HG02852 (cell line): ENCODE data around the gene SERPINA1.

Experiments
- ATAC-seq: cut with Tn5 transposase; IDR thresholded peaks from one replicate; pipeline ENCODE4 v1.9.1; 2021; ENCODE audit warnings: mild to moderate bottlenecking, moderate library complexity; ENCODE audit not compliant: unreplicated experiment

Gene SERPINA1

GRCh38 chr14:94398182-94398479, 9.7 kb upstream of the SERPINA1 start:
- ATAC-seq, result no peak

DNA sequence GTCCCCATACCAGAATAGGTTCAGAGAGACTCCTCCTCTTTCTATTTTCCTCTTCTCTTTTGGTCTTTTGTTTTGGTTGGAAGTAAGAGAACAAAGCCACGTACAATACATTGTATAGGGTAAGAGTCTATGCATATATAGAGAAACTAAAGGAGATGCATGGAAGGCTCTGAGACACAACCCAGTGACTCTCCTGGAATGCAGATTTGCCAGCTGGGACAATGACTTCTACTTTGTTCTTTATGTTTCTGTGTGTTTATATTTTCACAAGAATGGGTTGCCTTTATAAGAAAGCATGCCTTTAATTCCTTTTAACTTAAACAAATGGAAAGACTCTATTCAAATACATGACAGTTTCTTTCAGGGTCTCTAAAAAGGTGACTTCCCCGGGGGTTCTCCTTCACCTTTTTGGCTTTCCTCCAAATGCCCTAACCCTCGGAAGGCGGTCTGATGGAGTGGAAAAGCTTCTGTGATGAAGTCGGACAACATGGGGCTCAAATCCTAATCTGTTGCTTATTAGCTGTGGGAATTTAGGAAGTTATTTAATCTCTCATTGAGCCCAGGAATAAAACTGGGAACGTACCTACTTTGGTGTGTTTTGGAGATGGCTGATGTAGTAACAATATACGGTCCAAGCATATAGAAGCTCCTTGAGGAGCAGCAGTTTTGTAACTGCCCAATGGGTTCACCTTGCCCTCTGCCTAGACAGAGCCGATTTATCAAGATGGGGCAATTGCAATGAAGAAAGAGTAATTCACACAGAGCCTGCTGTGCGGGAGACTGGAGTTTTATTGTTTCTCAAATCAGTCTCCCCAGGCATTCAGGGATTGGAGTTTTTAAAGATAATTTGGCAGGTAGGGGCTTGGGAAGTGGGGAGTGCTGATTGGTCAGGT, 9.1 kb upstream of the SERPINA1 start:
- no peak for ATAC-seq

DNA sequence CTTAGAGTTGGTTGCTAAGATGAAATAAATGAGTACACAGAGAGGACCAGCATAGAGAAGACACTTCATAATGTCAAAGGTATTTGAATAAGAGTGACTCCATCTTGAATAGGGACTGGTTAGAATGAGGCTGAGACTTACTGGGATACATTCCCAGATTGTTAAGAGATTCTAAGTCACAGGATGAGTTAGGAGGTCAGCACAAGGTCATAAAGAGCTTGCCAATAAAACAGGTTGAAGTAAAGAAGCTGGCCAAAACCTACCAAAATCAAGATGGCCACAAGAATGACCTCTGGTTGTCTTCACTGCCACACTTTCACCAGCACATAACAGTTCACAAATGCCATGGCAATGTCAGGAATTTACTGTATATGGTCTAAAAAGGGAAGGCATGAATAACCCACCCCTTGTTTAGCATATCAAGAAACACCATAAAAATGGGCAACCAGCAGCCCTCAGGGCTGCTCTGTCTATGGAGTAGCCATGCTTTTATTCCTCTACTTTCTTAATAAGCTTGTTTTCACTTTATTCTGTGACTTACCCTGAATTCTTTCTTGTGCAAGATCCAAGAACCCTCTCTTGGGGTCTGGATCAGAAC, 8.3 kb upstream of the SERPINA1 start:
- ATAC-seq, result no peak

- no peak for ATAC-seq
Observed at GRCh38 chr14:94395888-94396574, 7.6 kb upstream of the SERPINA1 start.

DNA sequence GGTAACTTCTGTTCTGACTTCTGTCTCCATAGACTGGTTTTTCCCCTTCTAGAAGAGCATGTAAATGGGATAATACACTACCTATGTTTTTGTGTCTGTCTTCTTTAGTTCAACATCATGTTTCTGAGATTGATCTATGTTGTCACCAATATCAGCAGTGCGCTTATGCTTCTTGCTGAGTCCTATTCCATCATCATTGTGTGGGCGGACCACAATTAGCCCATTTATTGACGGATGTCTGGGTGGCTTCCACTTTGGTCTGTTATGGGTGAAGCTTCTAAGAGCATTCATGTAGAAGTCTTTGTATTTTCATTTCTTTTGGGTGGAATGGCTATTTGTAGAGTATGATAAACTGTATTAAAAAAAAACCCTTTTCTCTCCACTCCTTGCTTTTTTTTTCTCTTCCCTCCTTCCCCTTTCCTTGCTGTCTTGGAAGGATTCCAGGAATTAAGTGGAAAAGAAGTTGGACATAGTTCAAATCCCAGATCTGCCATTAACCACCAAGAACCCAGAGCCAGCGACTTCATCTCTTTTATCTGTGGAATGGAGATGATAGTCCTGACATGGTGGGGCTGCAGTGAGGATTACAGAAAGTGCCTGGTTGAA, 7.0 kb upstream of the SERPINA1 start:
- ATAC-seq, result no peak

DNA sequence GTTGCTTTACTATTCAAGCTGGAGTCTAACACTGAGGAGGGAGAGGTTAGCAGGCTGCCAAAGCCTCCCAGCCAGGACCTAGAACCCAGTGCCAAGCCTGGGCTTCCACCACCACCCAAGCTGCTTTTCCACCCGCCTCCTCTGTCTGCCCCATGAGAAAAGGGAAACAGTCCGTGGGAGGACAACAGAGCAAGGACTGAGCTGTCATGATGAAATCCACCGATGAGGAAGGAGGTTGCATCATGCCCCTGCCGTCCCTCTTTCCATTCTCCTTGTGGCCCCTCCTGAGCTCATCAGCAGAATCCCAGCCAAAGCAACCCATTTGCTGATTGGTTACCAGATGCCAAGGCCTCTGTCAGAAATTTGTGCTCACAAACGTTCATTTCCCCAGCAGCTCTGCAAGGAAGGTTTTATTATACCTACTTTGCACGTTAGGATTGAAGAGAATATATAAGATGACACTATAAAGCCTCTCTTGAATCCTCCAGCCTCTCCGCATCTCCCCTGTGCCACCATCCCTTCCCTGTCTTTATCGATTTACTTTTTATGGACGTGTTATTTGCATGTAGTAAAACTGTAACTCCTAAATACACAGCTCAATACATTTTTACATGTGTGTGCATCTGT, 6.3 kb upstream of the SERPINA1 start:
- ATAC-seq, result no peak

DNA sequence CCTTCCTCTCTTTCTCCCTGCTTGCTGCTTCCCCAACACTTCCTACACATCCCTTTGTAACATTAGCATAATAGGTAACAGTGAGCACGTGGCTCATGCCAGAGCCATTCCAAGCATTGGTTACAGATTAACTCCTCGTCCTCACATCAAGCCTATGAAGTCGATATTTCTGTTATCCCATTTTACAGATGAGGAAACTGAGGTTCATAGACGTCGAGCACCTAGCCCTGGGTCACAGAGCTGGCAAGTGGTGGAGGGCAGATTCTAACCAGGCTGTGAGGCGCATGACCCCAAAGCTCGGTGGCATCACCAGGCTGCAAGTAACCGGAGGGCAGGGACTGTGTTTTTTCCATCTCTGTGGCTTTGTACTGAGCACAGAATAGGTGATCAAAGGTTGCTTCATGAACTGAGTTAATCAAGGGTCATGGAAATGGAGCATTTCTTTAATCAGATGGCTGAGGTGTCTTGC, 5.7 kb upstream of the SERPINA1 start:
- no peak for ATAC-seq

- ATAC-seq, result no peak
Observed at GRCh38 chr14:94393474-94393873, 5.1 kb upstream of the SERPINA1 start.

DNA sequence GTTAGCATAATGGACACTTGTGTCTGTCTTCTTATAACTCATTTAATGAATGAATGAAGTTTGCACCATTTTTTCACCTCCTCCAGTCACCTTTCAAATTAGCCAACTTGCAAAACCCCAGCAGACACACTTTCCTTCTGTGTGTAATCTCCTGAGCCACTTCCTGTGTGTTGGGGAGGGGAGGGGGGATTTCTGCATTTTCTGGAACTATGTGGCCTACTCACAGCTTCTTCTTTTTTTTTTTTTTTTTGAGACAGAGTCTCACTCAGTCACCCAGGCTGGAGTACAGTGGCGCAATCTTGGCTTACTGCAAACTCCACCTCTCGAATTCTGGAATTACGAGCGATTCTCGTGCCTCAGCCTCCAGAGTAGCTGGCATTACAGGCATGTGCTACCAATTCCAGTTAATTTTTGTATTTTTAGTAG, 4.1 kb upstream of the SERPINA1 start:
- no peak for ATAC-seq

DNA sequence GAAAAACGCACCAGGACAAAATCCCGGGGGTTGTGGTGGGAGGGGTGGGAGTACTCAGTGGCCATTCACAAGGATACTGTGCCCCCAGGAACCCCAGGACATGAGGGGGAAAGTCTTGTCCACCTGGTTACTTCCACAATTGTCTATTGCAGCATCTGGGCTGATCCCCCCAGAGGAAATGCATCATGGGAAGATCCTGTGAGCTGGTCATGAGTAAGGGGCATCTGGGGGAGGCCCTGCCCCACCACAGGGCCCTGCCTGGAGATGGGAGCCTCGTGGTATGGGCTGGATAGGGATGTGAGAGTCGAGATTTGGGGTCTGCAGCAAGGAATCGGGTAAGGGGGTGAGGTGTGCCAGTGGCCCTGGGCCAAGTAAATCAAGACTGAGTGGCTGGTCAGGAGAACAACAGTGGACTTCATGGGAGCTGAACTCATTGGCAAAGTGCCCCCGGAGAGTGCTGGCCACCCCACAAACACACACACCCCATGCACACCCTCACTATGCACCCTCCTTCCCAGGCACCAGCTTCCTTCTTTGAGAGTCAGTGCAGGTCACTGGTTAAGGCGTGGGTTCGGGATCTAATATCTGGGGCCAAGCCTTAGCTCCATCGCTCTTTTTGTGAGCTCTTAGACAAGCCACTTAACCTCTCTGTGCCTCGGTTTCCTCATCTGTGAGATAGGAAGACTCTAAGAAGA, 3.0 kb upstream of the SERPINA1 start:
- no peak for ATAC-seq

- no peak for ATAC-seq
Observed at GRCh38 chr14:94390372-94391086, 2.1 kb upstream of the SERPINA1 start.

DNA sequence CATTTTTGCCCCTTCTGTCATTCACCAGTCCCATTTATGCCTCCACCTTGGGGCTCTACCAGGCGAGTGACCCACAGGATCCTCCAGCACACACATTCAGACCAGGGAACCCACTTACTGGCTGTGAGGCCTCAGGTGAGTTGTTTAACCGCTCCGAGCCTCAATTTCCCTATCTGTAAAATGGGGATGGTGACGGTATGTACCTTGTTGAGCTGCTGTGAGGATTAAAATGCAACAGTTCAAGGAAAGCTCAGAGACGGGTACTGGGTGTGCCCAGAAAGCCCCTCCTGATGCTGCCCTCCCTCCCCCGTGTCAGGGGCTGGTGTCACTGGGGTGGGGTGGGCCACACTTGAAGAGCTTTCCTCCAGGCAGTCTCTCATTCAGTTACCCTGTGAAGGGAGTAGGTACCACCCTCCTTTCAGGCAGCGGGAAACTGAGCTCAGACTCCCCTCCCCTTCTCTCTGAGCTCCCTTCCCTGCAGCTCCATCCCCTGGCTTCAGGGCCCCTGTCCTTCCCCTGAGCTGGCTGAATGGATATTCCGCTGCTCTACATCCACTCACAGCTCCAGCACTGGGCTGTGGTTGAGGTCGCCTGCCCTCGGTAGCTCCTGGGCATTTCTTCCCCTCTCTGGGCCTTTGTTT, 1.4 kb upstream of the SERPINA1 start:
- ATAC-seq, result no peak

GRCh38 chr14:94389104-94389469, 685 bp upstream of the SERPINA1 start:
- no peak for ATAC-seq

DNA sequence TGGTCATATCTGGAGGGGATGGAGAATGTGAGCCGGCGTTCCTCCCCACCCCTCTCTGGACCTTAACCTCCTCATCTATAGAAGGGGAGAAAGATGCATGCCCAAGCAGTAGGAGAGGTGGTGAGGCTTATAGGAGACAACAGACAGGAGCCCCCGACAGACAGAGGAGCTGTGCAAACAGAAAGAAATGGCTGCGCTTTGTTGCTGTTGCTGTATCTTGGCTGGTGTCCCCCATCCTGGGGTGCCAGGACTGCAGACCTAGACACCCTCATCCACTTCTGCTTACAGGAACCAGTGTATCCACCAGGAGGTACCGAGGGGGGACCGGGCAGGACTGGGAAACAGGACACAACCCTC, 397 bp downstream of the SERPINA1 start:
- ATAC-seq, result no peak

- no peak for ATAC-seq
Observed at GRCh38 chr14:94387051-94388026, 1.1 kb downstream of the SERPINA1 start.

DNA sequence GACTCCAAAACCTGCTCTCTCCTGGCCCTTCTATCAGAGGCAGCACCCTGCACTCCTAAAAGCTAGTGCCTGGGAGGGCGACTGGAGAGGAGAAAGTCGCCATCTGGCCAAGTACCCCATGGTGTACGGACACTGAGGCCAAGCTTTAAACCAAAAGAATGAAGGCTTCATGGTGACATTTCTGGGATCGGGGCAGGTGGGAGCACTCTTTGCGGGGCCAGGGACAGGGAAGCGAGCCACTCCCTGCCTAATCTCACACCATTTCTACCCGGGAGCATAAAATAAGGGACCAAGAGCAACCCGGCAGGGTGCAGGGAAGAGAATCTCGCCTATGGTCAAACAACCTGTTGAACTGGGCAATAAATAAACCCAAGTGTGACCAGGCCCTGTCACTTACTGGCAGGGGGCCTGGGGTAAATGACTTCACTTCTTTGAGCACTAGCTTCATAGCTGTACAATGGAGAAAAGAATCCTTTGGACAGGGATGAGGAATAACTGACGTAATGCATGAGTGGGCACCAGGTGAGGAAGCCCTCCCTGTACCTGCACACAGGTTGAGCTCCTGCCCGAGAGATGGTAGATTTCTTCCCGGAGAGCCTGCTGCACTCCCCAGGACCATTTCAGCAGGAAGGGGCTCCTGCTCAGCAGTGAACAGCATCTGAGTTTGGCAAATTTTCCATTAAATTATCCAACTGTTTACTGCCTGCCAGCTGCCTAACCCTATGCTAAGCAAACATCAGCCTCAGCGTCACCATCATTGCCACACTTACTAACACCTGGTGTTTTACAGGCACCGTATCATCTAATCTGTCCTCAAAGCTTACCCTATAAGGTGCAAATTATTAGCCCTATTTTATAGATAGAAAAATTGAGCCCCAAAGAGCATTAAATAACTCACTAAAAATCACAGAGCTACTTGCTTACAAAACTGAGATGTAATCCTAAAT, 2.0 kb downstream of the SERPINA1 start:
- no peak for ATAC-seq

DNA sequence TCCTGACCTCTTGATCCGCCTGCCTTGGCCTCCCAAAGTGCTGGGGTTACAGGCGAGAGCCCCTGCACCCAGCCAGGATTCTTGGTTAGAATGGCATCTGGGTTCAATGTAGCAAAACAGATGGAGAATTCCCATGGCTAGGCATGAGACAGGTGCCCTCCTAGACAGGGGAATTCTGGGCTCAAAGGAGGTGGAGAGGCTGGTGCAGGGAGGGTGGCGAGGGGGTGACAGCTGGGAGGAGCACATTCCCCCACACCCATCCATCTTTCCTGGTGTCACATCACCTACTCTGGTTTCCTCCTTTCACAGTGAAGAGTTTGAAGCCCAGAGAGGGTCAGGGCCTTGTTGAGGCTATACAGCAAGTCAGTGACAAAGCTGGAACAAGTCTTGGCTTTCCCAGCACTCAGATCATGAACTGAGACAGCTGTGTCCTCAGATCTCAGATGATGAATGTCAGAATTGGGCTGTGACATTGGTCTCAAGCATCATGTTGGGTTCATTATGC, 2.8 kb downstream of the SERPINA1 start:
- ATAC-seq, result no peak
